ENCODE measurements around the gene CPT1B. TPM values are rescaled to one million over a fixed set of nuclear protein-coding genes. Genes with fewer than 3 reads are reported as not detected.

Gene CPT1B
- total and polyA plus RNA-seq, 2 of the 8 experiments (the other 6 are each of a cell fraction or from before 2014, with no cell fraction given) = 34.2 to 36.2 TPM

DNA sequence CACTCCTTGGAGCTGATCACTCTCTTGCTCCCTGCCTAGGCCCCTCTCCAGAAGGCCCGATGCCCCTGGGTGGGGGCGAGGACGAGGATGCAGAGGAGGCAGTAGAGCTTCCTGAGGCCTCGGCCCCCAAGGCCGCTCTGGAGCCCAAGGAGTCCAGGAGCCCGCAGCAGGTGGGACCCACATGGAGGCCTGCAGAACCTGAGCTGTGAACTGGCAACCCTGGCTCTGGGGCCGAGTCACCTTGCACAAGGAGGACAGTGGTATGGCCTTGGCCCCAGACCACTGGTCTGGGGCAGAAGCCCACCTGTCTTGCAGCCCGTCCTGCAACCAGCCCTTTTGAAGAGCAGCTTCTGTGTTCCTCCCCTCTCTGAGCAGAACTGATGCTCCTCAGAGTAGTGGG lies 59.1 kb downstream of the CPT1B start:
- no peak for DNase-seq (ENCODE audit: low read depth in 1 of 2, low spot score in 2 of 2)
- no peak overlapping the region for H3K4ac ChIP-seq (replicated peaks; ENCODE audit: insufficient read length, low read depth, low read length)
- CTCF ChIA-PET (ENCODE audit: partially characterized antibody) = interaction anchor here (0.9 kb wide), 1 partner anchor 47 kb away, joined by 3 read pairs; no protein-coding TSS in a partner anchor
- TF ChIP-seq CHD1 (IDR thresholded peaks at IDR 0.05; ENCODE audit: low read depth, low read length) (no peak), SP1 (IDR thresholded peaks at IDR 0.05; ENCODE audit: low read depth, low read length) (no peak), SUZ12 (IDR thresholded peaks at IDR 0.05; ENCODE audit: low read length) (no peak), KDM1A (IDR thresholded peaks at IDR 0.05; ENCODE audit: borderline replicate concordance, low read length) (no peak), POLR2A (IDR thresholded peaks at IDR 0.05; ENCODE audit: control extremely low read depth in 1 of 2, low read depth in 2 of 2, low read length in 2 of 2) (no peak), BRCA1 (IDR thresholded peaks at IDR 0.05; ENCODE audit: low read depth, low read length) (no peak)
- TF ChIP-seq, protein P1, sequence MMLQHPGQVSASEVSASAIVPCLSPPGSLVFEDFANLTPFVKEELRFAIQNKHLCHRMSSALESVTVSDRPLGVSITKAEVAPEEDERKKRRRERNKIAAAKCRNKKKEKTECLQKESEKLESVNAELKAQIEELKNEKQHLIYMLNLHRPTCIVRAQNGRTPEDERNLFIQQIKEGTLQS (IDR thresholded peaks at IDR 0.05; ENCODE audit: insufficient read depth, low read depth, low read length) = no peak

More for the DNA sequence above, 59.1 kb downstream of the CPT1B start:
- Histone ChIP-seq H3K18ac (ENCODE audit: extremely low read depth, low read length) (no peak overlapping the region), H2BK20ac (ENCODE audit: low read length) (no peak overlapping the region), H3K56ac (replicated peaks; ENCODE audit: insufficient read length, low read depth, low read length) (no peak overlapping the region), H2BK15ac (ENCODE audit: low read length) (no peak overlapping the region), H3K36me3 (ENCODE audit: control insufficient read depth in 2 of 4, insufficient read depth in 4 of 4, low read length in 3 of 4) (peaks cover 4 to 25% (median 19%) of the 10 kb centered on the region in 4 experiments; a peak in 7 of 8 replicates), H3K4me2 (ENCODE audit: insufficient read depth in 1 of 2, low read depth in 2 of 2, low read length in 2 of 2) (no peak overlapping the region), H2BK12ac (ENCODE audit: low read depth, low read length) (no peak overlapping the region), H3K4me1 (replicated peaks in 1 of 4; ENCODE audit: control insufficient read depth in 3 of 4, insufficient read depth in 4 of 4, low read length in 3 of 4) (no peaks in the 10 kb centered on the region), H2AFZ (ENCODE audit: low read length) (no peak overlapping the region), H2AK5ac (ENCODE audit: low read depth, low read length) (no peak overlapping the region), H3K79me2 (ENCODE audit: control insufficient read depth in 1 of 2, insufficient read depth in 2 of 2, low read length in 2 of 2) (peaks cover 8 to 14% of the 10 kb centered on the region in 2 experiments; a peak in 2 of 4 replicates), H4K20me1 (replicated peaks in 1 of 2; ENCODE audit: control insufficient read depth in 1 of 2, insufficient read depth in 2 of 2, low read length in 2 of 2) (peaks cover 6 to 16% of the 10 kb centered on the region in 2 experiments), H3K27ac (ENCODE audit: low read depth, low read length) (no peak overlapping the region), H4K5ac (ENCODE audit: insufficient read length, low read depth, low read length) (no peak overlapping the region), H3K27me3 (replicated peaks in 1 of 4; ENCODE audit: control insufficient read depth in 3 of 4, extremely low read depth in 1 of 4, insufficient read depth in 3 of 4, low read length in 3 of 4) (no peaks in the 10 kb centered on the region), H3K9ac (replicated peaks in 1 of 4; ENCODE audit: extremely low read depth in 1 of 4, low read depth in 3 of 4, low read length in 3 of 4) (no peak overlapping the region), H3K23me2 (ENCODE audit: low read depth, low read length) (no peaks in the 10 kb centered on the region), H4K91ac (replicated peaks; ENCODE audit: insufficient read length, low read length) (no peak overlapping the region), H3K79me1 (ENCODE audit: low read depth, low read length) (peaks cover 8% of the 10 kb centered on the region; the same call in 1 of the 2 replicates), H3K9me3 (ENCODE audit: insufficient read depth in 2 of 2, low read depth in 1 of 2, low read length in 1 of 2) (no peaks in the 10 kb centered on the region), H3K14ac (ENCODE audit: insufficient read length) (no peak overlapping the region), H2BK120ac (replicated peaks; ENCODE audit: low read depth, low read length) (no peak overlapping the region), H3K23ac (ENCODE audit: insufficient read length) (no peak overlapping the region), H3K4me3 (ENCODE audit: extremely low read depth in 1 of 4, insufficient read depth in 2 of 4, low read depth in 3 of 4, low read length in 4 of 4) (no peak overlapping the region), H4K8ac (ENCODE audit: extremely low read depth, insufficient read depth, low read length) (no peak overlapping the region), H2BK5ac (ENCODE audit: low read depth, low read length) (no peak overlapping the region)
- POLR2A ChIA-PET (ENCODE audit: partially characterized antibody) = interaction anchor here (0.8 to 1.3 kb wide), 3 partner anchors 9 to 12 kb away, joined by 3 to 8 read pairs (median 3); partner anchors contain the start of genes LMF2 and NCAPH2
- WGBS, 2 experiments (ENCODE audit: extremely low coverage in 1 of 2, insufficient coverage in 1 of 2, insufficient read length in 1 of 2, insufficient replicate concordance in 2 of 2, low coverage in 1 of 2, low lambda C conversion rate in 2 of 2, missing lambda C conversion rate in 1 of 2) = 90% methylated on average over 8 of the region's 8 CpGs; no CpG with 5 or more reads in 1 of the 2 experiments
- no peak for FAIRE-seq
